GM12892 (cell line): ENCODE results near the gene IFNE. TPM values are rescaled to one million over a fixed set of nuclear protein-coding genes. Genes with fewer than 3 reads are reported as not detected.

Experiments used
- DNase-seq: peaks from one replicate; pipeline ENCODE4 v3.0.0; 2011; ENCODE audit not compliant: insufficient read length
- FAIRE-seq: peaks from 2 replicates; lab custom pipeline; 2011; peaks lifted over from hg19 to GRCh38; lab: Jason Lieb, UNC
- POLR2A ChIP-seq: IDR thresholded peaks from 2 replicates; pipeline ENCODE4 v1.6.1; 2011; ENCODE audit warnings: low read depth, low read length, control low read depth
- POLR2AphosphoS5 ChIP-seq: IDR thresholded peaks from 2 replicates; pipeline ENCODE4 v1.6.1; 2011; ENCODE audit warnings: low read depth, low read length, control low read depth
- TAF1 ChIP-seq: IDR thresholded peaks from 2 replicates; pipeline ENCODE4 v1.6.1; 2011; ENCODE audit warnings: low read depth, mild to moderate bottlenecking, control low read depth, low read length, borderline replicate concordance
- polyA plus RNA-seq: library from polyadenylated mRNA; unstranded; fragments of >200 nt; gene quantifications from one replicate; pipeline ENCODE4 v1.2.1, GENCODE V29; 2012; ENCODE audit warnings: missing spikeins, inconsistent platforms; ENCODE audit not compliant: missing spikeins

Gene IFNE
- not detected for polyA plus RNA-seq

GRCh38 chr9:21482213-21482612 is at the start of gene IFNE:
Gene IFNE, minus strand, starts transcription at chr9:21482313. Its CDS starts 619 bp downstream, at chr9:21481694.
- DNase-seq (no peak), FAIRE-seq (no peak)
- no peak for TF ChIP-seq POLR2AphosphoS5
- TF ChIP-seq POLR2A: no peak
- TF ChIP-seq TAF1: no peak

GRCh38 chr9:21528123-21528808 is 46.2 kb upstream of the IFNE start:
- DNase-seq: no peak
- no peak for FAIRE-seq
- no peak for TF ChIP-seq POLR2AphosphoS5
- TF ChIP-seq POLR2A: no peak
- no peak for TF ChIP-seq TAF1

GRCh38 chr9:21527579-21527978 is 45.5 kb upstream of the IFNE start:
- DNase-seq (peak; percentile 7), FAIRE-seq (no peak)

GRCh38 chr9:21525174-21525573 is 43.1 kb upstream of the IFNE start:
- FAIRE-seq (no peak), DNase-seq (no peak)
- no peak for TF ChIP-seq POLR2A
- no peak for TF ChIP-seq POLR2AphosphoS5
- no peak for TF ChIP-seq TAF1

More at GRCh38 chr9:21527579-21527978, 45.5 kb upstream of the IFNE start:
- TF ChIP-seq POLR2AphosphoS5 (no peak), POLR2A (no peak), TAF1 (no peak)

- FAIRE-seq: no peak
- TF ChIP-seq POLR2AphosphoS5 (no peak), TAF1 (no peak), POLR2A (no peak)
- no peak for DNase-seq
Measured at GRCh38 chr9:21524099-21524830, 42.2 kb upstream of the IFNE start.

GRCh38 chr9:21523021-21524014 is 41.2 kb upstream of the IFNE start:
- DNase-seq: no peak
- no peak for TF ChIP-seq TAF1
- TF ChIP-seq POLR2AphosphoS5: no peak
- no peak for TF ChIP-seq POLR2A
- FAIRE-seq: no peak

GRCh38 chr9:21522348-21522747 is 40.2 kb upstream of the IFNE start:
- FAIRE-seq: no peak
- DNase-seq: no peak
- TF ChIP-seq POLR2AphosphoS5: no peak

GRCh38 chr9:21521448-21521847 is 39.3 kb upstream of the IFNE start:
- no peak for FAIRE-seq
- DNase-seq: no peak
- TF ChIP-seq POLR2A: no peak
- TF ChIP-seq POLR2AphosphoS5: no peak
- no peak for TF ChIP-seq TAF1

GRCh38 chr9:21520501-21521228 is 38.6 kb upstream of the IFNE start:
- no peak for TF ChIP-seq TAF1
- no peak for TF ChIP-seq POLR2AphosphoS5
- no peak for TF ChIP-seq POLR2A
- no peak for FAIRE-seq
- no peak for DNase-seq

GRCh38 chr9:21519855-21520434 is 37.8 kb upstream of the IFNE start:
- TF ChIP-seq POLR2AphosphoS5 (no peak), TAF1 (no peak), POLR2A (no peak)
- FAIRE-seq: no peak

More at GRCh38 chr9:21519855-21520434, 37.8 kb upstream of the IFNE start:
- no peak for DNase-seq
